ENCODE measurements around the gene MALT1. TPM values are rescaled to one million over a fixed set of nuclear protein-coding genes. Genes with fewer than 3 reads are reported as not detected.

MALT1 gene, protein sequence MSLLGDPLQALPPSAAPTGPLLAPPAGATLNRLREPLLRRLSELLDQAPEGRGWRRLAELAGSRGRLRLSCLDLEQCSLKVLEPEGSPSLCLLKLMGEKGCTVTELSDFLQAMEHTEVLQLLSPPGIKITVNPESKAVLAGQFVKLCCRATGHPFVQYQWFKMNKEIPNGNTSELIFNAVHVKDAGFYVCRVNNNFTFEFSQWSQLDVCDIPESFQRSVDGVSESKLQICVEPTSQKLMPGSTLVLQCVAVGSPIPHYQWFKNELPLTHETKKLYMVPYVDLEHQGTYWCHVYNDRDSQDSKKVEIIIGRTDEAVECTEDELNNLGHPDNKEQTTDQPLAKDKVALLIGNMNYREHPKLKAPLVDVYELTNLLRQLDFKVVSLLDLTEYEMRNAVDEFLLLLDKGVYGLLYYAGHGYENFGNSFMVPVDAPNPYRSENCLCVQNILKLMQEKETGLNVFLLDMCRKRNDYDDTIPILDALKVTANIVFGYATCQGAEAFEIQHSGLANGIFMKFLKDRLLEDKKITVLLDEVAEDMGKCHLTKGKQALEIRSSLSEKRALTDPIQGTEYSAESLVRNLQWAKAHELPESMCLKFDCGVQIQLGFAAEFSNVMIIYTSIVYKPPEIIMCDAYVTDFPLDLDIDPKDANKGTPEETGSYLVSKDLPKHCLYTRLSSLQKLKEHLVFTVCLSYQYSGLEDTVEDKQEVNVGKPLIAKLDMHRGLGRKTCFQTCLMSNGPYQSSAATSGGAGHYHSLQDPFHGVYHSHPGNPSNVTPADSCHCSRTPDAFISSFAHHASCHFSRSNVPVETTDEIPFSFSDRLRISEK
- 14.5 TPM for total RNA-seq

DNA sequence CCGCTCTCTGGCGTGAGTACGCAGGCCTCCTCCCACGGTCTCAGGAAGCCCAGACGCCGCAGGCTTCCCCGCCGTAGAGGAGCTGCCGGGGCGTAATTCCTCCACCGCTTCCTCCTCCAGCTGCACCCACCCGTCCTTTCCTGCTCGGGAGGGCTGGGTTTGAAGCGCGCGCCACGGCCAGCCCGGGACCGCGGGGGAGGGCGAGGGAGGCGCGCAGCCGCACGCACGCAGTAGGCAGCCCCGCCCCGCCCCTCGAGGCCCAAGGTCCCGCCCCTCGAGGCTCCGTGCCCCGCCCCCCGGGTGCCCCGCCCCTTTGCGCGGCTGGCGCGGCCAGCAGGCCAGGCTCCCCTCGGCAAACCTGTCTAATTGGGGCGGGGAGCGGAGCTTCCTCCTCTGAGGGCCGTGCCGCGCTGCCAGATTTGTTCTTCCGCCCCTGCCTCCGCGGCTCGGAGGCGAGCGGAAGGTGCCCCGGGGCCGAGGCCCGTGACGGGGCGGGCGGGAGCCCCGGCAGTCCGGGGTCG is at the start of gene MALT1:
TSS of gene MALT1 (plus strand) at position 355 of the 521 bp plus-strand sequence. CDS start 179 bp downstream, outside the sequence.
- H3K4me1 ChIP-seq, result peaks cover 0 to 7% of the 10 kb centered on the region in 2 donors
- DNase-seq (ENCODE audit: low spot score in 2 of 2), result peak; percentile 61 to 96
- TF ChIP-seq, protein P1, sequence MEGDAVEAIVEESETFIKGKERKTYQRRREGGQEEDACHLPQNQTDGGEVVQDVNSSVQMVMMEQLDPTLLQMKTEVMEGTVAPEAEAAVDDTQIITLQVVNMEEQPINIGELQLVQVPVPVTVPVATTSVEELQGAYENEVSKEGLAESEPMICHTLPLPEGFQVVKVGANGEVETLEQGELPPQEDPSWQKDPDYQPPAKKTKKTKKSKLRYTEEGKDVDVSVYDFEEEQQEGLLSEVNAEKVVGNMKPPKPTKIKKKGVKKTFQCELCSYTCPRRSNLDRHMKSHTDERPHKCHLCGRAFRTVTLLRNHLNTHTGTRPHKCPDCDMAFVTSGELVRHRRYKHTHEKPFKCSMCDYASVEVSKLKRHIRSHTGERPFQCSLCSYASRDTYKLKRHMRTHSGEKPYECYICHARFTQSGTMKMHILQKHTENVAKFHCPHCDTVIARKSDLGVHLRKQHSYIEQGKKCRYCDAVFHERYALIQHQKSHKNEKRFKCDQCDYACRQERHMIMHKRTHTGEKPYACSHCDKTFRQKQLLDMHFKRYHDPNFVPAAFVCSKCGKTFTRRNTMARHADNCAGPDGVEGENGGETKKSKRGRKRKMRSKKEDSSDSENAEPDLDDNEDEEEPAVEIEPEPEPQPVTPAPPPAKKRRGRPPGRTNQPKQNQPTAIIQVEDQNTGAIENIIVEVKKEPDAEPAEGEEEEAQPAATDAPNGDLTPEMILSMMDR (IDR thresholded peaks at IDR 0.05), result no peak
- peak within 1 kb of the TSS; percentile 91 to 95 for H3K4me3 ChIP-seq
- intact Hi-C loops (cut with DNase I), result loop anchor here (5.0 kb wide), 2 partner anchors 466 to 686 kb away; partner anchors contain the start of genes LMAN1 and SEC11C
- H3K27me3 ChIP-seq, result no peaks in the 10 kb centered on the region
- no peaks in the 10 kb centered on the region for H3K36me3 ChIP-seq
- no peaks in the 10 kb centered on the region for H3K9me3 ChIP-seq
- H3K27ac ChIP-seq, result peak within 1 kb of the TSS; percentile 75 to 93

DNA sequence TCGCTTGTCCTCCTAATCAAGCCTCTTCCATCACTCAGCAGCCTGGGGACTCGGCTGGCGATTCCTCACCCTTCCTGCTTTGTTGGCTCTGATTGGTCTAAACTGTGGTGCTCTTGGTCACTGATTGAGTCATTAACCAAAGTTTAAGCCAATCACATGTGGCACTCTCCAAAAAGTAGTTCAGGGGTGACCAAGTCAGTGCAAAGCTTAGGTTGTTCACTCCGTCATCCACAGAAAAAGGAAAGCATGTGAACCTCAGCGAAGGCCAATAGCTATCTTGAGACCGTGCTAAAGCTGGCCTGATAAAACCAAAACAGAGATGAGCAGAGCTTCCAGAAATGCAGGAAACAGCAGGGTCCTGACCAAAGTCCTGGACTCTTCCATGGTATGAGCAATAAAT is 47.3 kb upstream of the MALT1 start:
- no peaks in the 10 kb centered on the region for H3K4me1 ChIP-seq
- intact Hi-C loops (cut with DNase I), result no loop called here
- H3K4me3 ChIP-seq, result no peak overlapping the region
- no peaks in the 10 kb centered on the region for H3K36me3 ChIP-seq
- H3K9me3 ChIP-seq, result no peaks in the 10 kb centered on the region
- TF ChIP-seq, protein P1 (IDR thresholded peaks at IDR 0.05), result no peak
- DNase-seq (ENCODE audit: low spot score in 2 of 2), result no peak
- no peaks in the 10 kb centered on the region for H3K27me3 ChIP-seq
- H3K27ac ChIP-seq, result no peak overlapping the region

DNA sequence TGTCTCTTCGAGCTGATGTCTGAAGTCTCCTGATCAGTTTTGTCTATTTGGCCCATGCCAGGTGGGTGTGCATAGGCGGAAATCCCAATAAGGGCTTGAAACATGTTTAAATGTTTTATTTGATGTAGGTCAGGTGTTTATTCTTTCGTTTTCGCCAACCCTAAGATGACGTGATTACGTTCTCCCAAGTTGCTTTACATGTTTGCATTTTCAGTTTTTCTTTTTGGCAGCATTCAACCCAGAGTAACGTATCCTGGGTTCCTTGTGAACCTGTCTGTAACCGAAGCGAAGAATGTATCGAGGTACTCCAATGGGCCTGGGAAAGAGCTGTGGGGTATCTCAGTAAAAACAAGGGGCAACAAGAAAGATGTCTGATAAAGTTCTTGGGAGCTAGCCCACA is 45.4 kb upstream of the MALT1 start:
- Histone ChIP-seq H3K9me3 (no peaks in the 10 kb centered on the region), H3K4me1 (no peaks in the 10 kb centered on the region), H3K4me3 (no peak overlapping the region), H3K27me3 (no peaks in the 10 kb centered on the region), H3K36me3 (no peaks in the 10 kb centered on the region), H3K27ac (no peak overlapping the region)
- DNase-seq (ENCODE audit: low spot score in 2 of 2), result no peak
- TF ChIP-seq, protein P1 (IDR thresholded peaks at IDR 0.05), result no peak
- intact Hi-C loops (cut with DNase I), result no loop called here

GRCh38 chr18:58630071-58630470 is 41.2 kb upstream of the MALT1 start:
- Histone ChIP-seq H3K27me3 (no peaks in the 10 kb centered on the region), H3K27ac (no peak overlapping the region), H3K36me3 (no peaks in the 10 kb centered on the region), H3K4me1 (no peaks in the 10 kb centered on the region), H3K4me3 (no peak overlapping the region), H3K9me3 (no peaks in the 10 kb centered on the region)
- intact Hi-C loops (cut with DNase I), result no loop called here
- TF ChIP-seq, protein P1 (IDR thresholded peaks at IDR 0.05), result no peak
- DNase-seq (ENCODE audit: low spot score in 2 of 2), result no peak

- TF ChIP-seq, protein P1 (IDR thresholded peaks at IDR 0.05), result no peak
- no peak for DNase-seq (ENCODE audit: low spot score in 2 of 2)
- Histone ChIP-seq H3K36me3 (no peaks in the 10 kb centered on the region), H3K27me3 (no peaks in the 10 kb centered on the region), H3K4me3 (no peak overlapping the region), H3K27ac (no peak overlapping the region), H3K9me3 (no peaks in the 10 kb centered on the region), H3K4me1 (no peaks in the 10 kb centered on the region)
- intact Hi-C loops (cut with DNase I), result no loop called here
These were observed 40.0 kb upstream of the MALT1 start for GRCh38 chr18:58631301-58631700.
